OCI-M2 (cell line): ENCODE data around the gene APOF.
"Not testable (repeated sequence)": the region's sequence is repeated elsewhere in the genome, so short reads cannot be mapped to it uniquely, and the experiment has no call there.

ENCODE experiments used
- DNase-seq: peaks from one replicate; lab custom pipeline; 2025; ENCODE audit not compliant: unreplicated experiment; lab: John Stamatoyannopoulos, UW

Gene APOF, protein sequence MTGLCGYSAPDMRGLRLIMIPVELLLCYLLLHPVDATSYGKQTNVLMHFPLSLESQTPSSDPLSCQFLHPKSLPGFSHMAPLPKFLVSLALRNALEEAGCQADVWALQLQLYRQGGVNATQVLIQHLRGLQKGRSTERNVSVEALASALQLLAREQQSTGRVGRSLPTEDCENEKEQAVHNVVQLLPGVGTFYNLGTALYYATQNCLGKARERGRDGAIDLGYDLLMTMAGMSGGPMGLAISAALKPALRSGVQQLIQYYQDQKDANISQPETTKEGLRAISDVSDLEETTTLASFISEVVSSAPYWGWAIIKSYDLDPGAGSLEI

DNA sequence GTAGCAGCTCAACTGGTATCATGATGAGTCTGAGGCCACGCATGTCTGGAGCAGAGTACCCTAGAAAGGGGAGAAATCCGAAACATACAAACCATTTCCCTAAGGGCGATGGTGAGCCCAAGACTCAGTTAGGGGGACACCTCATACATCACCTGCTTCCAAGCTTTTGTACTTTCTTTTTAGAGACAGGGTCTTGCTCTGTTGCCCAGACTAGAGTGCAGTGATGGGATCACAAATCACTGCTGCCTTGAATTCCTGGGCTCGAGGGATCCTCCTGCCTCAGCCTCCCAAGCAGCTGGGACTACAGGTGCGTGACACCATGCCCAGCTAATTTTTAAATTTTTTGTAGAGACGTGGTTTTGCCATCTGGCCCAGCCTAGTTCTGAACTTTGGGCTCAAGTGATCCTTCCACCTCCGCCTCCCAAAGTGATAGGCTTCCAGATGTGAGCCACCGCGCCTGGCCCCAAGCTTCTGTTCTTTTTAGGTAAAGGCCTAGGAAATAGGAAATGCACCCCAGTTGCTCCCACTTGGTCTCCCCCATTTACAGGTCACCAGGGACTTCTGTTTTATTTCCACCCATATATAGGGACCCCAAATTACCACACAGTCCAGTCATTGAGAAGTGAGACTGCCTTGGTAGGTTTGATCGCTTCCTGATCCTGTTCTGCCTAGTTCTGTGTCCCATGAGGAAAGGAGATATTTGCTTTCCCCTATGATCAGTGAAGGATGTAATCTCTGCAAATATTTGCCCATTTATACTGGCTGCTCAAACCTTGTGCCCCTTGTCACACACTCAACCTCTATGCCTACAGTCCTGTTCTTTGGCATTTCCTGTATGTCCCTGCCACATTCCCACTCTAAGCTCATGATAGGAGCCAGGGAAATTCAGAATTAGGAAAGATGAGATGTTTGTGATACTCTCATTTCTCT is at the start of gene APOF:
TSS of gene APOF (minus strand) at position 728 of the 930 bp plus-strand sequence. CDS start at position 616, 112 bp downstream.
- no peak for DNase-seq

DNA sequence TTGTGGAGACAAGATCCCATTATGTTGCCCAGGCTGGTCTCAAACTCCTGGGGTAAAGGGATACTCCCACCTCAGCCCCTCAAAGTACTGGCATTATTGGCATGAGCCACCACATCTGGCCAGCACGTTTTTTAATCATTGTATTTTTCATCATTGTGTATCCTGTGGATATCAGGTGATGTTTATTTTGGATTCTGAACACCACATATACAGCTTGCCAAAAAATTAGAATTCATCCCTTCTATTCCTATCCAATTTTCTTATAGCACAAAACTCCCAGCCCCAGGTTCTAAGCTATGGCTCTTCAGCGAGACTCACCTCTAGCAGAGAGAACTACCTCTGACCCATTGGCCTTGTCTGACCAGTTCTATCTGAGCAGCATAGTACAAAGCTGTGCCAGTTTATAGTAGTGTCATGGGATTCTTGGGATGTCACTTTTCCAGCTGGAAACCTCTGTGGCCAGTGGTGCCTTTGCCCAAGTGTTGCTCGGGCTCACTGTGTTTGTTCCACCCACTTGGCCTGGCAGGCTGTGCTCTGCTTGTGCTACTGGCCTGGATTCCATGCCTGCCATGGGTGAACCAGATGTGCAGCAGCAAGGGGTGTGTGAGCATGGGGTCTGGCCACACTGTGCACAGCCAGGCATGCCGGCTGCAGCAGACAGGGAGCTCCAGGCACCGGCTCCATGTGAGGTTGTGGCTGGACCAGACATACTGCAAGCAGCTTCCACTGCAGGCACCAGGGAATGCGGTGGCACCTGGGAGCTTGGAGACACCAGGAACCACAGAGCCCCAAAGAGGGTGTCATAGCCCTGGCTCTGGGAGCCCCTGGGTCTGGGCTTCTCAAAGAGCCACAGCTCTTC is 49.4 kb upstream of the APOF start:
- no peak for DNase-seq

DNA sequence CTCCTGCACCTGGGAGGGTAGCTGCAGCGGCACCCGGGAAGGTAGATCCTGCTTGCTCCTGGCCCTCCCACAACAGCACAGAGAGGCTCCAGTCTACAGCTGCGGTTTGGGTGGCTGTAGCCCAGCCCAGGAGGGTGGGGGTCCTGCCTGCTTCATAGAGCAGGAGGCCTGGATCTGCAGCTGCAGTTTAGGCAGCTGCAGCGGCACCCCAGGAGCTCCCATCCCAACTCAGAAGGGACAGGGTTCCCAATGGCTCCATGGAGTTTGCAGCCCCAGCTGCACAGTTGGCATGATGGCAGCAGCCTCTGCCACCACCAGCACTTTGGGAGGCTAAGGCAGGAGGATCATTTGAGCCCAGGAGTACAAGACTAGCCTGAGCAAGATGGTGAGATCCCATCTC is 48.1 kb upstream of the APOF start:
- DNase-seq, result no peak

DNA sequence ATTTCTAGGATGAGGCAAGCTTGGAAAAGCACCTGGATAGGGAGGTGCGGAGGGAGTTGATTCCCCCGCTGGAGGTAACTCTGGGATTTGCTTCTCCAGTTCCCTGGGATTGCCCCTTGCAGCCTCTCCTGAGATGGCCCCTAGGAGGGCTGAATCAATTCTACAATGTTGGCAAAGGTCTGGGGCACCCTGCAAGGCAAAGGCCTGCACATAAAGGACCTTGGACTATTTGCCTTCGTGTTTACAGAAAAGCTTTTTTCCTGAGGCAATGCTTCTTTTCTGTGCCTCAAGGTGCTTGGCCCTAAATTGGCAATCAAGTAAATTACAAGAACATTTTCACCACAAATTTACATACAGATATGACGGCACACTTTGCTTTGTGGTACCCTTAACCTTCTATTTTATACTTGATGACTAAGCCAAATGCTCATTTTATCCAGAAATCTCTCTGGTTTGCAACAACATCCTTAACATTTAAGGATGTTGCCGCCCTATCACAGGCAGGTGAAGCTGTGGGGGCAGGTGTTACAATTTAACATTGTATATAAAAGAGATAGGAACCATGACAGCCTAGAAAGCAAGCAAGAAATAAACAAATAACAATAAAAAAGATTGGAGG is 46.3 kb upstream of the APOF start:
- no peak for DNase-seq

DNA sequence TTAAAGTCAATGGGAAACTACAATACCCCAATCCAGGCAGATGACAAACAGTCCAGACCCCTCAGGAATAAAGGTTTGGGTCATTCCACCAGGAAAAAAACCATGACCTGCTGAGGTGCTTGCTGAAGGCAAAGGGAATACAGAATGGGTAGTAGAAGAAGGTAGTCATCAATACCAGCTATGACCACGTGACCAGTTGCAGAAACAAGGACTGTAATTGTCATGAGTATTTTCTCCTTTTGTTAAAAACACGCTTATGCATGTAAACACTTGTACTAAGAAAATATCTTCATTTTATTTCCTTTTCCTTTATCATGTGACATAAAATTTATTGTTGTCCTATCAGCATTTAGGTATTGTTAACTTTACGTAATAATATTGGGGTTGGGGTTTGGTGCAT is 41.6 kb upstream of the APOF start:
- not testable (repeated sequence) for DNase-seq

DNA sequence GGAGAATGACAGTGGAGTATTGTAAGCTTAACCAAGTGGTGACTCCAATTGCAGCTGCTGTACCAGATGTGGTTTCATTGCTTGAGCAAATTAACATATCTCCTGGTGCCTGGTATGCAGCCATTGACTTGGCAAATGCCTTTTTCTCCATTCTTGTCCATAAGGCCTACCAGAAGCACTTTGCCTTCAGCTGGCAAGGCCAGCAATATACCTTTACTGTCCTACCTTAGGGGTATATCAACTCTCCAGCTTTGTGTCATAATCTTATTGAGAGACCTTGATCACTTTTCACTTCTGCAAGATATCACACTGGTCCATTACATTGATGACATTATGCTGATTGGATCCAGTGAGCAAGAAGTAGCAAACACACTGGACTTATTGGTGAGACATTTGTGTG is 39.0 kb upstream of the APOF start:
- DNase-seq, result not testable (repeated sequence)

DNA sequence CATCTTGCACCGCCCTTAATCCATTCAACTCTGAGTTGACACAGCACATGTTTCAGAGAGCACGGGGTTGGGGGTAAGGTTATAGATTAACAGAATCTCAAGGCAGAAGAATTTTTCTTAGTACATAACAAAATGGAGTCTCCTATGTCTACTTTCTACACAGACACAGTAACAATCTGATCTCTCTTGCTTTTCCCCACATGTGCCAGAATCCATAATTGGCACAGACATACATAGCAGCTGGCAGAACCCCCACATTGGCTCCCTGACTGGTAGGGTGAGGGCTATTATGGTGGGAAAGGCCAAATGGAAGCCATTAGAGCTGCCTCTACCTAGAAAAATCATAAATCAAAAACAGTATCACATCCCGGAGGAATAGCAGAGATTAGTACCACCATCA is 38.5 kb upstream of the APOF start:
- not testable (repeated sequence) for DNase-seq

DNA sequence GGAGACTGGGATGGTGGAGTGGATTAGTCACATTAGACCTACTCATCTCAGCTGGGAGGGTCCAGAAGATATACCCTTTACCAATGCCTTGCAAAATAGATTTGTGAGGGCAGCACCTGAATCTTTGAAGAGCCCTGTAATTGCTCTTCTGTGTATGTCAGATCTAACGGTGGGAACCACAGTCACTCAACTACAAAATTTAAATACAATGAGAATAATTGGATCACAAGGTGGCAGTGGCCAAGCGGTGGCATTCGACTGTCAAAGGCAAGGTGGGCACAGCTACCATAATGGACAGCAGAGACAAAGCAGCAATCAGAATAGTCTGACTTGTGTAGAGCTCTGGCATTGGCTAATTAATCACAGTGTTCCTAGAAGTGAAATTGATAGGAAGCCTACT is 36.8 kb upstream of the APOF start:
- DNase-seq, result not testable (repeated sequence)

DNA sequence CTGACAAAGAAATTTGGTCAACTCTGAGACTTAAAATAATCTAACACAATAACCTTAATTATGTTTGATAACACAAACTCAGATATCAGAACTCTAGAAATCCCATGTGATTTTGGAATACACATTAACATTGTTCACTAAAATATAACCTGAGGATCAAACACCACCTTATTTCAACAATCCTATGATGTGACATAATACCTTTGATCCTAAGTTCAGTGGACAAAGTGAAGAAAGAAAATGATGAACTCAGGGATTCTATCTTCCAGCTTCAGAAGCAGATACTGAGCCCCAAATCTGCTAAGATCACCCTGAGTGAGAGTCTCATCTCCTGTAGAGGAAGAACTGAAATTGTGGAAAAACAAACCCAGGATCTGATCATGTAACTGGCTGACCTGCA is 35.7 kb upstream of the APOF start:
- DNase-seq, result no peak

DNA sequence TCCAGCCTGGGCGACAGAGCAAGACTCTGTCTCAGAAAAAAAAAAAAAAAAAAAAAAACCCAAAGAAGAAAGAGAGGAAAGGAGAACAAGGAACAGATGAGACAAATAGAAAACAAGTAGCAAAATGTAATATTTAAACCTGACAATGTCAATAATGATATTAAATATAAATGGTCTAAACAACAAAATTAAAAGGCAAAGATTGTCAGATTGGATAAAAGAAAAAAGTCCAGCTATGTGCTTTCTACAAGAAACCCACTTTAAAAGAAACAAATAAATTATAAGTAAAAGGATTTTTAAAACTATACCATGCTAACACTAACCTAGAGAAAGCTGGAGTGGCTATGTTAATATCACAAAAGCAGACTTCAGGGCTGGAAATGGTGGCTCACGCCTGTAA is 29.7 kb upstream of the APOF start:
- no peak for DNase-seq

DNA sequence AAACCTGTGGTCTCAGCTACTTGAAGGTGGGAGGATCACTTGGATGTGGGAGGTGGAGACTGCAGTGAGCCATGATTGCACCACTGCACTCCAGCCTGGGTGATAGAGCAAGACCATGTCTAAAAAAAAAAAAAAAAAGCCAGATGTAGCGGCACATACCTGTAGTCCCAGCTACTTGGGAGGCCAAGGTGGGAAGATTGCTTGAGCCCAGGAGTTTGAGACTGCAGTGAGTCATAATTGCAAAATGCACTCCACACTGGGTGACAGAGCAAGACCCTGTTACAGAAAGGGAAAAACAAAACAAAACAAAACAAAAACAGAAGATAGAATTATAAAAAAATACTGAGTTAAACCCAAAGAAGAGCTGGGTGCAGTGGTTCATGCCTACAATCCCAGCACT is 29.1 kb upstream of the APOF start:
- DNase-seq, result no peak

DNA sequence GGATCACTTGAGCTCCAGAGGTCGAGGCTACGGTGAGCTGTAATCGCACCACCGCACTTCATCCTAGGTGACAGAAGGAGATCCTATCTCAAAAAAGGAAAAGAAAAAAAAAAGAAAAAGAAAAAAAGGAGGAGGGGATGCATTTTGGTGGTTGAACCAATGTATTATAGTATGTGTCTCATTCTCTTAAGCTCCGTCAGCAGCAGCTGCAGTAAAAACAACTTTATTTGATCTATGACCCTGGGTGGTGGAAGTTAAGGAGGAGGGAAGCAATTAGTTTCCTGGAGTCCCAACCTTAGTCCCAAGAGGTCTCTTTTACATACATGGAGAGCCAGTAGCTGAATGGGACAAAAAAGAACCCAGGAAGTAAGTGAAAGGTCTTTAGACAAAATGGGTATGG is 26.8 kb upstream of the APOF start:
- no peak for DNase-seq

DNA sequence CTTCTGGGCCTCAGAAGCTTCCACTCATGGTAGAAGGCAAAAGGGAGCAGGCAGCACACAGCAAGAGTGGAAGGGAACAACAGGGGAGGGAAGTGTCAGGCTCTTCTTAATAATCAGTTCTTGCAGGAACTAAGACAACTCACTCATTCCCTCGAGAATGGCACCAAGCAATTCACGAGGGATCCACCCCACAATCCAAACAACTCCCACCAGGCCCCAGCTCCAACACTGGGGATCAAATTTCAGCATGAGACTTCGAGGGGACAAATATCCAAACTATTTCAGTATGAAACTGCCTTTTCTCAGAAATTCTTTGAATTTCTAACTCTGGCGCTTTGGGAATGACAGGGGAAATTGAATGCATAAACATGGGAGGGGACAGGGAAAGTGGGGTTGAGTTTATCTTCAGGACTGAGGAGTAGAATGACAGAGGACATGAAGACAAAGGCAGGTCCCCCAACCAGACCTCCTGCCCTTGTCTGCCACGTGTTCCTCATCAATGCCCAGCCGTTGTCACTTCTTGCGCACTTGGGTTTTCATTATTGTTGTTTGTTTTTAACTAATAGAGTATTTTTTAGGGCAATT is 24.6 kb upstream of the APOF start:
- no peak for DNase-seq

DNA sequence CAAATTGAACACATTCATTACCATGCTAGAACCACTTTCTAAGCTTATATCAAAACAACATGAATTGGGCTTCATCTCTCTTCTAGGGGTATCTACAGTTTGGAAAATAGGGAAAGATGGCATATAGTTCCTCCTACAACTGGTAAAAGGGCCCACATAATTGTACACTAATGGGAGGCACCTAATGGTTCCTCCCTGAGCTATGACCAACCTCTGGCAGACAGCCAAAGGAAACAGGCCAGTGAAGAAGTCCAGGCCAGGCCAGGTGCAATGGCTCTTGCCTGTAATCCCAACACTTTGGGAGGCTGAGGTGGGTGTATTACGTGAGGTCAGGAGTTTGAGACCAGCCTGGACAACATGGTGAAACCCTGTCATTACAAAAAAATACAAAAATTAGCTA is 23.2 kb upstream of the APOF start:
- DNase-seq, result no peak

DNA sequence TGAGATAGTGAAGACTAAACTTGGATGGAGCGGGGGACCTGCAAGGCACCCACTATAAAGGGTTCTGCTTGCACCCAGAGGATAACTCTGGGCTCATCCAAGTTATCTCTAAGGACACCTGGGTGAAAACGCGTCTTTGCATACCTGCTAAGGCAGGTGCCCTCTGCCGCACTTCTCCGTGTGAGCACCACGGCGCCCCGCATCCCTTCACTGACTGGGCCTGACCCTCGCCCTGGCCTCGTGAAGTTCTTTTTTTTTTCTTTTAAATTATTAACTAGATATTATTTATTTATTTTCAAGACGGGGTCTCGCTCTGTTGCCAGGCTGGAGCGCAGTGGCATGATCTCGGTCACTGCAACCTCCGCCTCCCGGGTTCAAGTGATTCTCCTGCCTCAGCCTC is 20.0 kb upstream of the APOF start:
- DNase-seq, result no peak

DNA sequence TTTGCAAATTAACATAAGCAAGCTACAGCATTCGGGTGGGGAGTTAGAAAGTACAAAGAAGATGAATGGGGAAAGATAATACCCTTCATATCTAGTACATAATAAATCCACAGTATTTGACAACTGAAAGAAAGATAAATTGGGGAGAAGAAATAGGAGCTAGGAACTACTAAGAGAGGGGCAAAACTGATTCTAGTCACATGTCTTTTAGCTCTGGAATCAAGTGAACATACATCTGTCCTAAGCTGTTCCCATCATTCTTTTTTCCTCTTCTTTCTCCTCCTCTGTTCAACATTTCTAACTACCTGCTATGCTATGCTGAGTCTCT is 15.3 kb upstream of the APOF start:
- DNase-seq, result no peak

DNA sequence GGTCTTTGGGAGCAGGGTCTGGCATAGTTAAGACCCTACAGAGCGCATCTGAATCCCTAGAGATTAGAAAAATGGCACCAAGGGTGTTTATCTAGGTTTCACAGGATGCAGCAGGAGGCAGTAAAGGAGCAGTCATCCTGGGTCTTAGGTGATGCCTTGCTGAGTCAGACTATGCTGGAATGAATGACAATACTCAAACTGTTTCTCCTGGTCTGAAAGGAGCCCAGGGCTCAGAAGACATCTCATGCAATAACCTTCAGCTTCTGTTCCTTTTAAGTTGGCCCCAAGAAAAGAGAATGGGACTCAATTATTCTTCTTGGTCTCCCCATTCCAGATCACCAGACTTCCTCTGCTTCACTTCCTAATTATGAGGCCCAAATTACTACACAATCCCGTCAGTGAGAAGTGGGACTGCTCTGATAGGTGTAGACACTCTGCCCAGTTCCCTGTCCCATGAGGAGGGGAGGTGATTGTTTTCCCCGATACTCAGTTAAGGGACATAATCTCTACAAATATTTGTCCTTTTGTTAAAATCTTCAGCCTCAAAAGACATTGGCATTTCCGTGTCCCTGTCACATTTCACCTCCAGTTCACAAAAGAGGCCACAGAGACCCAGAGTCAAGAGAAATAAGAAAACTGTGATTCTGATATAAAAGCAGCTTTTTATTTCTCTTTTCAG is 14.8 kb upstream of the APOF start:
- DNase-seq, result no peak

DNA sequence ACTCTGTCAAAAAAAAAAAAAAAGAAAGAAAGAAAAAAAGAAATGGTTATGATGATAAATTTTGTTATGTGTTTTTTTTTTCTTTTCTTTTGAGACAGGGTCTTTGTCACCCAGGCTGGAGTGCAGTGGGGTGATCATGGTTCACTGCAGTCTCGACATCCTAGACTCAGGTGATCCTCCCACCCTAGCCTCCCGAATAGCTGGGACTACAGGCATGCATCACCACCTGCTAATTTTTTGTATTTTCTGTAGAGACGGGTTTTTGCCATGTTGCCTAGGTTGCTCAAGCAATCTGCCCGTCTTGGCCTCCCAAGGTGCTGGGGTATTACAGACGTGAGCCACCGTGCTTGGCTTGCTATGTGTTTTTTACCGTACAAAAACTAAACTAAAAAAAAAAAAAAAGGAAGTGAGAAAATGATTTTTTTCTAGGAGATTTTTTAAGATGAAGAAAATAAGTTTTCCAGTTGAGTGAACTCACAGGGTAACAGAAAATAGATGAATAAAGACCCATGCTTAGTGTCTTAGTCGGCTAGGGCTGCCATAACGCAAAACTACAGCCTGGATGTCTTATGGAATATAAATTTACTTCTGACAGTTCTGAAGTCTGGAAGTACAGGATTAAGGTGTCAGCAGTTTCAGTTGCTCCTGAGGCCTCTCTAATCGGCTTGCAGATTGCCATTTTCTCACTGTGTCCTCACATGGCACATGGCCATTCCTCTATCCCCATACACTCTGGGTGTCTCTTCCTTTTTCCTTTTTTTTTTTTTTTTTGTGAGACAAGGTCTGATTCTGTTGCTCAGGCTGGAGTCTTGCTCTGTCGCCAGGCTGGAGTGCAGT is 13.2 kb upstream of the APOF start:
- no peak for DNase-seq
